ENCODE measurements around the gene ATP6V1E1. TPM values are rescaled to one million over a fixed set of nuclear protein-coding genes. Genes with fewer than 3 reads are reported as not detected.

ATP6V1E1 gene
- total and polyA plus RNA-seq, 8 donors: 80.6 to 140 (median 95.1) TPM

DNA sequence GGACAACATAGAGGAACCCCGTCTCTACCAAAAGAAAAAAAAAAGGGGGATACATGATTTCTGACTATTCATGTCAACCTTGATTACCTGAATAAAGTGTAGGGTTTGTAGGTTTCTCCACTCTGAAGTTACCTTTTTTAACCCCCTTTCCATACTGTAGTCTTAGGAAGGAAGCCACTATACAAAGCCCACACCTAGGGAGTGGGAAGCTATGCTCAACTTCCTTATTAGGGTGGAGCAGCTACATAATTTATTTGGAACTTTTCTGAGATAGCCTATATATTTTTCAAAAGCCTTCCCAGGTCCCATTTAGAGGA is 582 bp upstream of the ATP6V1E1 start:
- Histone ChIP-seq H3K27ac (peak overlapping the region; percentile 89 to 96), H3K36me3 (peaks cover 0 to 22% of the 10 kb centered on the region in 2 donors), H3K27me3 (no peaks in the 10 kb centered on the region), H3K4me1 (peaks cover 10 to 44% of the 10 kb centered on the region in 2 donors), H3K9me3 (no peaks in the 10 kb centered on the region), H3K4me3 (peak overlapping the region; percentile 94 to 99)
- peak; percentile 4 for ATAC-seq
- TF ChIP-seq, protein P1, sequence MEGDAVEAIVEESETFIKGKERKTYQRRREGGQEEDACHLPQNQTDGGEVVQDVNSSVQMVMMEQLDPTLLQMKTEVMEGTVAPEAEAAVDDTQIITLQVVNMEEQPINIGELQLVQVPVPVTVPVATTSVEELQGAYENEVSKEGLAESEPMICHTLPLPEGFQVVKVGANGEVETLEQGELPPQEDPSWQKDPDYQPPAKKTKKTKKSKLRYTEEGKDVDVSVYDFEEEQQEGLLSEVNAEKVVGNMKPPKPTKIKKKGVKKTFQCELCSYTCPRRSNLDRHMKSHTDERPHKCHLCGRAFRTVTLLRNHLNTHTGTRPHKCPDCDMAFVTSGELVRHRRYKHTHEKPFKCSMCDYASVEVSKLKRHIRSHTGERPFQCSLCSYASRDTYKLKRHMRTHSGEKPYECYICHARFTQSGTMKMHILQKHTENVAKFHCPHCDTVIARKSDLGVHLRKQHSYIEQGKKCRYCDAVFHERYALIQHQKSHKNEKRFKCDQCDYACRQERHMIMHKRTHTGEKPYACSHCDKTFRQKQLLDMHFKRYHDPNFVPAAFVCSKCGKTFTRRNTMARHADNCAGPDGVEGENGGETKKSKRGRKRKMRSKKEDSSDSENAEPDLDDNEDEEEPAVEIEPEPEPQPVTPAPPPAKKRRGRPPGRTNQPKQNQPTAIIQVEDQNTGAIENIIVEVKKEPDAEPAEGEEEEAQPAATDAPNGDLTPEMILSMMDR (IDR thresholded peaks at IDR 0.05): no peak
- DNase-seq: no peak
- intact Hi-C loops (cut with DNase I): no loop called here

DNA sequence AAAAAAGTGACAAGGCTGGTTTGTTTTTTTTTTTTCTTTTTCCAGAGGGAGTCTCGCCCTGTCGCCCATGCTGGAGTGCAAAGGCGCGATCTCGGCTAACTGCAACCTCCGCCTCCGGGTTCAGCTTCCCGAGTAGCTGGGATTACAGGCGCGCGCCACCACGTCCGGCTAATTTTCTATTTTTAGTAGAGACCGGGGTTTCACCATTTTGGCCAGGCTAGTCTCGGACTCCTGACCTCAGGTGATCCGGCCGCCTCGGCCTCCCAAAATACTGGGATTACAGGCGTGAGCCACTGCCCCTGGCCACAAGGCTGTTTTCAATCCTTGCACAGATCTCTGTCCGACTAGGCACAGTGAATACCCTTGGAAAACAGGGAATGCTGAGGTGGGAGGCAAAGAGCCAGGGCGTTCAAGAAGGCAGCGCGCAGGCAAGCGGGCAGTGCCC is 566 bp downstream of the ATP6V1E1 start:
- intact Hi-C loops (cut with DNase I): no loop called here
- no peak for ATAC-seq
- peaks cover 10 to 48% of the 10 kb centered on the region in 2 donors for H3K4me1 ChIP-seq

DNA sequence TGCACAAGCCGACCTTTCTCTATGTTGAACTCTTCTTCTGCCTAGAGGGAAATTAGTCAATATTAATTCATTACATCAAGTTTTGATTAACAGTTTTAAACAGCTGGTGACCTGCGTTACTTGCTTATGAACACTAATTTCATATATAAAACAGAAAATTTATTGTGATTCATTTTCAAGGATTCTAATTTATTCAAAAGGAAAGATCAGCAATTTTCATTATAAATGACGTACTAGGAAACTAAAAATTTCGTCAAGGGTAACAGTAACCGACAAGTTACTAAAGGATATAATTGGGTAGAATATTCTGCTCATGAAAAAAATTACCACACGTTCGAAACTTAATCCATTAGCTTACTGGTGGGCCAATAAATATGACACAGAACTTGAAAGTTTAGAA is 15.3 kb downstream of the ATP6V1E1 start:
- ATAC-seq (no peak), DNase-seq (no peak)
- TF ChIP-seq, protein P1 (IDR thresholded peaks at IDR 0.05): no peak
- no peak overlapping the region for H3K27ac ChIP-seq
- no peaks in the 10 kb centered on the region for H3K4me1 ChIP-seq
- H3K36me3 ChIP-seq: peaks cover 0 to 96% of the 10 kb centered on the region in 2 donors
- H3K9me3 ChIP-seq: no peaks in the 10 kb centered on the region
- intact Hi-C loops (cut with DNase I): no loop called here
- H3K27me3 ChIP-seq: no peaks in the 10 kb centered on the region
- no peak overlapping the region for H3K4me3 ChIP-seq

More for the DNA sequence above, 566 bp downstream of the ATP6V1E1 start:
- no peaks in the 10 kb centered on the region for H3K27me3 ChIP-seq
- peak overlapping the region; percentile 94 to 99 for H3K4me3 ChIP-seq
- TF ChIP-seq, protein P1 (IDR thresholded peaks at IDR 0.05): no peak
- H3K27ac ChIP-seq: peak overlapping the region; percentile 89 to 96
- H3K9me3 ChIP-seq: no peaks in the 10 kb centered on the region
- H3K36me3 ChIP-seq: peaks cover 0 to 32% of the 10 kb centered on the region in 2 donors
- DNase-seq: no peak

DNA sequence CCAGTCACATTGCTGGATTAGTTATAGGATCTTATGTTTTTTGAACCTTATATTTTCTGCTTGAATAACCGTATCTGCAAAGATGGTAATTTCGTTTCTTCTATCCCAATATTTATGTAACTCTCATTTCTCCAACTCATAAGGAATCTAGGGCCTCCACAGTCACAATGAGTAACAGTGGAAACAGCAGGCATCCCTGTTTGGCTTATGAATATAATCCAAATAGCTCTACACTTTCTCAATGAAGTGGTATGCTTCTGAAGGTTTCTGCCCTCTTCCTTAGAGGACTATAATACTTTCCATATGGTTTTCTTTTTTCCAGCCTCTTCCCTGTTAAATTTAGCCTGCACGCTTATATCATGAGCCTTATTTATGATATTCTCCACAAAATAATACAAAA is 16.5 kb downstream of the ATP6V1E1 start:
- Histone ChIP-seq H3K4me3 (no peak overlapping the region), H3K27me3 (no peaks in the 10 kb centered on the region), H3K36me3 (peaks cover 0 to 96% of the 10 kb centered on the region in 2 donors), H3K4me1 (no peaks in the 10 kb centered on the region), H3K27ac (no peak overlapping the region), H3K9me3 (no peaks in the 10 kb centered on the region)
- ATAC-seq (no peak), DNase-seq (no peak)
- intact Hi-C loops (cut with DNase I): no loop called here
- TF ChIP-seq, protein P1 (IDR thresholded peaks at IDR 0.05): no peak

DNA sequence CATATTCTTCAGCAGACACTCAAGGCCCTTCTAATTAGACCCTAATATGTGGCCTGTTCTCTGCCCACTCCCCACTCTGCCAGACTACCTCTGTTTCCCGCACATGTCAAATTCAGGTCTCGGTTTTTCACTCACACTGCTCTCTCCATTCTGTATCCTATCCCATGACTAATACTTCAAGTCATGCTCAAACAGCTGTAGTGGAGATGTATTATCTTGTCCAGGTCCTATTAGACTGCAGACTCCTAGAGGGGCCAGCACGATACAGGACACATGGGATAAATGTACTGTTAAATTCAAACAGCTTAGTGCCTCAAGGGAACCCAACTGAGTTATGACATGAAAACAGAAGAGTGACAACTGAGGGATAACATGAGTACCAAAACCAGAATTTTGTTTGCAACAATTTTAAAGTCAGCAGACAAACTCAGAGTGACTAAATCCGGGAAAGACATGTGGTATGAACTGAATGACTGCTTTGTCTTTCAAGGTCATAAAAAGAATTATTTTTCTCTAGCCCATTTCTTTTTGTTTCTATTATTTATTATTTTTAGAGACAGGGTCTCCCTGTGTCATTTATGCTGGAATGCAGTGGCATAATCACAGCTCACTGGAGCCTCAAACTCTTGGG is 20.5 kb downstream of the ATP6V1E1 start:
- Histone ChIP-seq H3K4me3 (no peak overlapping the region), H3K36me3 (peaks cover 0 to 92% of the 10 kb centered on the region in 2 donors), H3K4me1 (no peaks in the 10 kb centered on the region), H3K27ac (no peak overlapping the region), H3K27me3 (no peaks in the 10 kb centered on the region), H3K9me3 (no peaks in the 10 kb centered on the region)
- intact Hi-C loops (cut with DNase I): no loop called here
- DNase-seq (no peak), ATAC-seq (no peak)
- TF ChIP-seq, protein P1 (IDR thresholded peaks at IDR 0.05): no peak

All from left lung (tissue), 10 donors.